RWPE1 (cell line): ENCODE results near the gene AMZ2.

Experiments
- CTCF ChIA-PET: fragments of 350-600 bp; sonication (Branson Sonifier 250); formaldehyde crosslinking; extraction: SDS; loops from one replicate; lab custom pipeline; 2021; lab: Yijun Ruan, JAX
- POLR2A ChIA-PET: fragments of 400-600 bp; formaldehyde crosslinking; extraction: SDS; loops from one replicate; lab custom pipeline; 2020; ENCODE audit warnings: antibody characterized with exemption; ENCODE audit not compliant: low non-redundant PET; lab: Yijun Ruan, JAX
- DNase-seq: peaks from one replicate; pipeline ENCODE4 v3.0.0; 2012; ENCODE audit warnings: low spot score
- H3K27ac ChIP-seq: fragments of 450-650 bp; 2 replicates; pipeline ENCODE4 v1.5.1; 2017
- CTCF ChIP-seq: fragments of 450-650 bp; conservative IDR thresholded peaks from 2 replicates; pipeline ENCODE4 v1.5.1; 2017; ENCODE audit warnings: low read depth, mild to moderate bottlenecking

Gene AMZ2

GRCh38 chr17:68302666-68303065 is 54.8 kb downstream of the AMZ2 start:
- ChIA-PET CTCF (interaction anchor here (0.9 kb wide), 1 partner anchor 160 kb away, joined by 3 read pairs; no protein-coding TSS in a partner anchor), POLR2A (no interaction called here)
- H3K27ac ChIP-seq = no peak overlapping the region
- TF ChIP-seq CTCF = no peak
- DNase-seq = no peak

- H3K27ac ChIP-seq = no peak overlapping the region
- ChIA-PET POLR2A (no interaction called here), CTCF (no interaction called here)
- no peak for DNase-seq
- no peak for TF ChIP-seq CTCF
These were observed 56.9 kb downstream of the AMZ2 start for GRCh38 chr17:68304706-68305105.

DNA sequence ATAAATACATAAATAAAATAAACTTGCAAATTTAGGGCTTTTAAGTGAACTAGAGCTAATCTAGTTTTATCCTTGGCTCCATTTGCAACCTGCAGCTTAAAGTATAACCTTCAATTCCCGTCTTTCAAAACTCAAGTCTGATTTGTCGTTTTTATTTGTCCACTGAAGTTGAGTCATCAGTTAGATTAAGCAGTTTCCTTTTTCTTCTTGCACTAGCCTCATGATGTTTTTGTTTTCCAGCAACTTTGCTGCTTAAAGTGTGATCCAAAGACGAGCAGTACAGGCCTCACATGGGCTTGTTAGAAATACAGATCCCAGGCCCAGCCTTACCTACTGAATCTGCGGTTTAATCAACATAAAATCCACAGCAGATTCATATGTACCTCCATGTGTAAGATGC is 57.3 kb downstream of the AMZ2 start:
- CTCF ChIA-PET = no interaction called here
- POLR2A ChIA-PET = no interaction called here
- no peak for TF ChIP-seq CTCF
- no peak overlapping the region for H3K27ac ChIP-seq
- DNase-seq = no peak
